ENCODE results near the gene ACSM2B.
"Not testable (repeated sequence)": the region's sequence is repeated elsewhere in the genome, so short reads cannot be mapped to it uniquely, and the experiment has no call there.

ACSM2B gene

GRCh38 chr16:20611975-20612481 lies 35.9 kb upstream of the ACSM2B start:
- H3K27me3 ChIP-seq (ENCODE audit: insufficient read depth, low read length), result peaks cover under 1% of the 10 kb centered on the region
- no peaks in the 10 kb centered on the region for H3K36me3 ChIP-seq (ENCODE audit: insufficient read depth, low read length)
- no peaks in the 10 kb centered on the region for H3K4me1 ChIP-seq (ENCODE audit: insufficient read depth, low read length)
- no peak overlapping the region for H2AFZ ChIP-seq (ENCODE audit: low read depth, low read length)
- H3K4me3 ChIP-seq (ENCODE audit: low read length), result no peak overlapping the region
- H3K9me3 ChIP-seq (ENCODE audit: low read length), result no peaks in the 10 kb centered on the region

DNA sequence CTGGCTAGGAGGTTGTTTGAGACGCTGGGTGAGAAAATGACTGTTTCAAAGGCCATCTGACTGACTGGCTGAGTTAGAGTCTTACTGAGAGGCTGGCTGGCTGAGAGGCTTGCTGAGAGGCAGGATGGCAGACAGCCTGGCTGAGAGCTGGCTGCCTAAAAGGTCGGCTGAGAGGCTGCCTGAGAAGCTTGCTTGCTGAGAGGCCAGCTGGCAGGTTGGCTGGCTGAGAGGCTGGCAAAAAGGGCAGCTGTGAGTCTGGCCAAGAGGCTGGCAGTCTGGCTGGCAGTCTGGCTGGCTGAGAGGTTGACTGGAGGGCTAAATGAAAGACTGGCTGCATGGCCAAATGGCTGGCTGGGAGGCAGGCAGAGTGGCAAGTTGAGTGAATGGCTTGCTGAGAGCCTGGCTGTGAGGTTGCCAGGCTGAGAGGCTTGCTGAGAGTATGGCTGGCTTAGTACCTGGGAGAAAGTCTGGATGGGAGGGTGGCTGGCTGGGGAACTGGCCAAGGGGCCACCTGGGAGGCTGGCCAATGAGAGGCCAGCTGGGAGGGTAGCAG lies 35.3 kb upstream of the ACSM2B start:
- Histone ChIP-seq H3K36me3 (ENCODE audit: insufficient read depth, low read length) (no peaks in the 10 kb centered on the region), H3K27me3 (ENCODE audit: insufficient read depth, low read length) (peaks cover 3% of the 10 kb centered on the region), H3K4me3 (ENCODE audit: low read length) (no peak overlapping the region), H2AFZ (ENCODE audit: low read depth, low read length) (no peak overlapping the region), H3K4me1 (ENCODE audit: insufficient read depth, low read length) (no peaks in the 10 kb centered on the region), H3K9me3 (ENCODE audit: low read length) (no peaks in the 10 kb centered on the region)

- Histone ChIP-seq H3K27me3 (ENCODE audit: insufficient read depth, low read length) (peaks cover 3% of the 10 kb centered on the region), H3K9me3 (ENCODE audit: low read length) (no peaks in the 10 kb centered on the region), H3K4me3 (ENCODE audit: low read length) (no peak overlapping the region), H3K4me1 (ENCODE audit: insufficient read depth, low read length) (no peaks in the 10 kb centered on the region), H2AFZ (ENCODE audit: low read depth, low read length) (no peak overlapping the region), H3K36me3 (ENCODE audit: insufficient read depth, low read length) (no peaks in the 10 kb centered on the region)
These were observed 34.8 kb upstream of the ACSM2B start for GRCh38 chr16:20610892-20611349.

DNA sequence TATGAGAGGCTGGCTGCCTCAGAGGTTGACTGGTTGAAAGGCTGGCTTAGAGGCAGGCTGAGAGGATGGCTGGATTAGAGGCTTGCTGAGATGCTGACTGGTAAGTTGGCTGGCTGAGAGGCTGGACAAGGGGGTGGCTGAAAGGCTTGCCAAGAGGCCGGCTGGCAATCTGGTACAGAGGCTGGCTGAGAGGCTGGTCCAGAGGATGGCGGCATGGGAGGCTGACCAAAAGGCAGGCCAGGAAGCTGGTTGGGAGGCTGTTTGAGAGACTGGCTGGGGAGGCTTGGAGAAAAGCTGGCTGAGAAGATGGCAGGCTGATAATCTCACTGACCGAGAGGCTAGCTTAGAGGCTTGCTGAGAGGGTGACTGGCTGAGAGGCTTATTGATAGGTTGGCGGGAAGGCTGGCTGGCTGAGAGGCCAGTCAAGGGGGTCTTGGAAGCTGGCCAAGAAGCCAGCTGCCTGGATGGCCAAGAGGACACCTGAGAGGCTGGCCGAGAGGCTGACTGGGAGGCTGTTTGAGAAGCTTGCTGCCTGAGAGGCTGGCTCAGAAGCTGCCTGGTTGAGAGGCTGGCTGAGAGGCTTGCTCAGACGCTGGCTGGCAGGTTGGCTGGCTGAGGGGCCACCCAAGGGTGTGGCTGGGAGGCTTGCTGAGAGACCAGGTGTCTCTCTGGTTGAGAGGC lies 34.2 kb upstream of the ACSM2B start:
- Histone ChIP-seq H3K27me3 (ENCODE audit: insufficient read depth, low read length) (peaks cover 3% of the 10 kb centered on the region), H3K36me3 (ENCODE audit: insufficient read depth, low read length) (no peaks in the 10 kb centered on the region), H3K9me3 (ENCODE audit: low read length) (no peaks in the 10 kb centered on the region), H3K4me1 (ENCODE audit: insufficient read depth, low read length) (no peaks in the 10 kb centered on the region), H3K4me3 (ENCODE audit: low read length) (no peak overlapping the region), H2AFZ (ENCODE audit: low read depth, low read length) (no peak overlapping the region)

GRCh38 chr16:20602205-20602604 lies 26.0 kb upstream of the ACSM2B start:
- H3K36me3 ChIP-seq (ENCODE audit: insufficient read depth, low read length); H3K4me1 ChIP-seq (ENCODE audit: insufficient read depth, low read length): not testable (repeated sequence)

DNA sequence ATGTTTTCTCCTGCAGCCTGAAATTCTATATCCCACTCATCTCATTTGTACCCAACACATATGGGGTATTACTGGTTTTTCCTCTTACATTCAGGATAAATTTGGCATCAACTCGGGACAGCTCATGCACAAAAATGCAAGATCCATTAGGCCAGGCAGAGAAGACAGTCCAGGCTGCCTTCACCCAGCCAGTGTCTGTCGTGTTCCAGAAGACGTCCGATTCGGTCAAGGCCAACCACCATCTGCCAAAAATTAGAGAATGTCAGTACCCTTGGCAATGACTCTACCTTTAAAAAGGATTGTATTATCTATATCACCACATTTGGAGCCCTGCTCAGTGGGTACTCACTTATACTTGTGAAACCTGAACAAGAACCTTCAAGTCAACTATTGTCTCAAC lies 23.3 kb upstream of the ACSM2B start:
- not testable (repeated sequence) for H2AFZ ChIP-seq (ENCODE audit: low read depth, low read length); H3K36me3 ChIP-seq (ENCODE audit: insufficient read depth, low read length); H3K9me3 ChIP-seq (ENCODE audit: low read length); H3K4me3 ChIP-seq (ENCODE audit: low read length); H3K4me1 ChIP-seq (ENCODE audit: insufficient read depth, low read length); H3K27me3 ChIP-seq (ENCODE audit: insufficient read depth, low read length)

More at GRCh38 chr16:20602205-20602604, 26.0 kb upstream of the ACSM2B start:
- H3K4me3 ChIP-seq (ENCODE audit: low read length); H2AFZ ChIP-seq (ENCODE audit: low read depth, low read length); H3K27me3 ChIP-seq (ENCODE audit: insufficient read depth, low read length); H3K9me3 ChIP-seq (ENCODE audit: low read length): not testable (repeated sequence)

GRCh38 chr16:20598832-20599469 lies 22.8 kb upstream of the ACSM2B start:
- H3K27me3 ChIP-seq (ENCODE audit: insufficient read depth, low read length), result no peaks in the 10 kb centered on the region
- no peaks in the 10 kb centered on the region for H3K4me1 ChIP-seq (ENCODE audit: insufficient read depth, low read length)
- no peaks in the 10 kb centered on the region for H3K36me3 ChIP-seq (ENCODE audit: insufficient read depth, low read length)
- H3K9me3 ChIP-seq (ENCODE audit: low read length), result no peaks in the 10 kb centered on the region
- no peak overlapping the region for H3K4me3 ChIP-seq (ENCODE audit: low read length)
- no peak overlapping the region for H2AFZ ChIP-seq (ENCODE audit: low read depth, low read length)

- H3K27me3 ChIP-seq (ENCODE audit: insufficient read depth, low read length); H2AFZ ChIP-seq (ENCODE audit: low read depth, low read length); H3K36me3 ChIP-seq (ENCODE audit: insufficient read depth, low read length); H3K9me3 ChIP-seq (ENCODE audit: low read length); H3K4me3 ChIP-seq (ENCODE audit: low read length); H3K4me1 ChIP-seq (ENCODE audit: insufficient read depth, low read length): not testable (repeated sequence)
These were observed 19.5 kb upstream of the ACSM2B start for GRCh38 chr16:20595694-20596093.

DNA sequence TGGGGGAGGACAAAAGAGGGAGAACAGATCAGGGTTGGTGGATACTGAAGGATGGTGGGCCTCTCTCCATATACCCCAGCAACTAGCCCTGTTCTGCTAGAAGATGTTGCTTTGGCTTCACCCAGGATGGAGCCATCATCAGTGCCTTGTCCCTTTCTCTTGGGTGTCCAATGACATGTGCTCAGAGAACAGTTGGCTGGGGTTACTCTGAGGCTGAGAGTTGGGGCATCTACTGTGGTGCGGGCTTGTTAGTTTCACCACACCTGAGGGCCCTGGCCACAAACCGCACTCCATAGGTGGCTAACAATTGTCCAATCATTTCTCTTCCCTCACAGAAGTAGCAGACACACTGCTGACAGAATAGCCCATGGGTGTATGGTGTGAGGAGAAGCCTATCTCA lies 18.9 kb upstream of the ACSM2B start:
- H3K27me3 ChIP-seq (ENCODE audit: insufficient read depth, low read length); H3K4me3 ChIP-seq (ENCODE audit: low read length); H2AFZ ChIP-seq (ENCODE audit: low read depth, low read length); H3K4me1 ChIP-seq (ENCODE audit: insufficient read depth, low read length); H3K36me3 ChIP-seq (ENCODE audit: insufficient read depth, low read length); H3K9me3 ChIP-seq (ENCODE audit: low read length): not testable (repeated sequence)

GRCh38 chr16:20592780-20593179 lies 16.6 kb upstream of the ACSM2B start:
- not testable (repeated sequence) for H2AFZ ChIP-seq (ENCODE audit: low read depth, low read length); H3K9me3 ChIP-seq (ENCODE audit: low read length); H3K4me3 ChIP-seq (ENCODE audit: low read length); H3K4me1 ChIP-seq (ENCODE audit: insufficient read depth, low read length); H3K27me3 ChIP-seq (ENCODE audit: insufficient read depth, low read length); H3K36me3 ChIP-seq (ENCODE audit: insufficient read depth, low read length)

DNA sequence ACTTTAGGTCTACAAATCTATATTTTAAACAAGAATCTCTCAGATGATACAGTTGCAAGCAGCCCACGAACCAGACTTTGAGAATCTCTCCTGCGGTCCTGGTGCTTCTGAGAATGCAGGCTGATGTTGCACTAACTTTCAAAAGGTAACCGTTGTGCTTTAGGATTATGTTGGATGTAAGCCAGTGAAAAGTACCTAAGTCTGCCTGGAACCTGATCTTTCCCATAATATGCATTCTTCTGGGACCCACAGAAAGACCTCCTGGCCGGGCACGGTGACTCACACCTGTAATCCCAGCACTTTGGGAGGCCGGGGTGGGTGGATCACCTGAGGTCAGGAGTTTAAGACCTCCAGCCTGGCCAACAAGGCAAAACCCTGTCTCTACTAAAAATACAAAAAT lies 13.3 kb upstream of the ACSM2B start:
- not testable (repeated sequence) for H2AFZ ChIP-seq (ENCODE audit: low read depth, low read length); H3K4me1 ChIP-seq (ENCODE audit: insufficient read depth, low read length); H3K4me3 ChIP-seq (ENCODE audit: low read length); H3K27me3 ChIP-seq (ENCODE audit: insufficient read depth, low read length); H3K36me3 ChIP-seq (ENCODE audit: insufficient read depth, low read length); H3K9me3 ChIP-seq (ENCODE audit: low read length)

- not testable (repeated sequence) for H3K4me3 ChIP-seq (ENCODE audit: low read length); H3K9me3 ChIP-seq (ENCODE audit: low read length); H3K36me3 ChIP-seq (ENCODE audit: insufficient read depth, low read length); H3K4me1 ChIP-seq (ENCODE audit: insufficient read depth, low read length); H3K27me3 ChIP-seq (ENCODE audit: insufficient read depth, low read length); H2AFZ ChIP-seq (ENCODE audit: low read depth, low read length)
These were observed 11.5 kb upstream of the ACSM2B start for GRCh38 chr16:20587645-20588074.

DNA sequence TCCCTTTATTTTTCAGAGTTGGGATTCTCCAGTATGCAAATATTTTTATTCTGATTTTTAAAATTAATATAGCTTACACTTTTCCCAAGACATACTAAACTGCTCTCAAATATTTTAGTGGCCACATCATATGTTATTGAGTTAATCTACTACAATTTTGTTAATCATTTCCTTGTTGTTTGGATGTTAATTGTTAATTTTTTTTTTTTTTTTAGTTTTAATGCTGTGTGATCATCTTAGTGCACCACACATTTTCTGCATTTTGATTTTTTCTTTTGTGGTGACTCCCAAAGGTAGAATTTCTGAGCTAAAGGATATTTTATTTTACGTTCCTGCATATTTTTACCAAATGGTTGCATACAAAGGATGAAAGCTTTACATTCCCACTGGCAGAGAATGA lies 10.5 kb upstream of the ACSM2B start:
- not testable (repeated sequence) for H3K4me3 ChIP-seq (ENCODE audit: low read length)

More for the DNA sequence above, 10.5 kb upstream of the ACSM2B start:
- not testable (repeated sequence) for H3K36me3 ChIP-seq (ENCODE audit: insufficient read depth, low read length); H3K27me3 ChIP-seq (ENCODE audit: insufficient read depth, low read length); H3K4me1 ChIP-seq (ENCODE audit: insufficient read depth, low read length); H3K9me3 ChIP-seq (ENCODE audit: low read length); H2AFZ ChIP-seq (ENCODE audit: low read depth, low read length)

Data from neuron (in vitro differentiated cells).